Measurements from ENCODE around the gene MRPL40. TPM values are rescaled to one million over a fixed set of nuclear protein-coding genes. Genes with fewer than 3 reads are reported as not detected.

The MRPL40 gene
- total RNA-seq, 1 donor from 2014 or later, result 14.7 TPM

- no peaks in the 10 kb centered on the region for H3K27me3 ChIP-seq
Observed at GRCh38 chr22:19453718-19454117, 21.4 kb downstream of the MRPL40 start.

GRCh38 chr22:19454156-19454555 lies 21.8 kb downstream of the MRPL40 start:
- Histone ChIP-seq H3K36me3 (peaks cover 57 to 72% of the 10 kb centered on the region in 2 donors), H3K9me3 (no peaks in the 10 kb centered on the region), H3K4me1 (no peaks in the 10 kb centered on the region), H3K4me3 (no peak overlapping the region), H3K27me3 (no peaks in the 10 kb centered on the region), H3K27ac (no peak overlapping the region)
- DNase-seq (ENCODE audit: low spot score in 2 of 2), result no peak
- intact Hi-C loops (cut with DNase I), result no loop called here
- TF ChIP-seq CTCF (IDR thresholded peaks at IDR 0.05), result no peak

More at GRCh38 chr22:19453718-19454117, 21.4 kb downstream of the MRPL40 start:
- intact Hi-C loops (cut with DNase I), result no loop called here
- Histone ChIP-seq H3K4me1 (no peaks in the 10 kb centered on the region), H3K4me3 (no peak overlapping the region), H3K27ac (no peak overlapping the region), H3K9me3 (no peaks in the 10 kb centered on the region), H3K36me3 (peaks cover 57 to 72% of the 10 kb centered on the region in 2 donors)
- peak in 1 of 2 donors; percentile 35 for DNase-seq (ENCODE audit: low spot score in 2 of 2)
- no peak for TF ChIP-seq CTCF (IDR thresholded peaks at IDR 0.05)

DNA sequence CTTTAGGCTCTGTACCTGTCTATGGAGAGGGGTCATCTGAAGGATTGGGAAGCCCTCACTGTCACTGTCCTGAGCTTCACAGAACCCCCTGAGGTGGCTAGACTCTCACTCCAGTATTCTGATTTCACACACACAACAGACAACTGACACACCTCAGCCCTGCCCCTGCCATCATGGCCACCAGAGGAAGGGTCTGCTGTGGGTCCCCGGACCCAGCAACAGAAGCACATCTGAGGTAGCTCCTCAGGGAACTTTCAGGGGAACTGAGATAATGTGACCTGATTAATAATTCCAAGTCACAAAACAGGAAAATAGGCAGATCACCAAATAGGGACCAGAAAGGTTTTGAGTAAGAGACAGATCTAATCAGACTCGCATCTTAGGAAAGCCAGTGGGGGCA lies 22.7 kb downstream of the MRPL40 start:
- H3K27me3 ChIP-seq, result no peaks in the 10 kb centered on the region
- H3K4me3 ChIP-seq, result no peak overlapping the region
- H3K9me3 ChIP-seq, result no peaks in the 10 kb centered on the region
- no peak for DNase-seq (ENCODE audit: low spot score in 2 of 2)
- no peaks in the 10 kb centered on the region for H3K4me1 ChIP-seq
- no peak overlapping the region for H3K27ac ChIP-seq
- no peak for TF ChIP-seq CTCF (IDR thresholded peaks at IDR 0.05)
- H3K36me3 ChIP-seq, result peaks cover 57 to 76% of the 10 kb centered on the region in 2 donors
- intact Hi-C loops (cut with DNase I), result no loop called here

DNA sequence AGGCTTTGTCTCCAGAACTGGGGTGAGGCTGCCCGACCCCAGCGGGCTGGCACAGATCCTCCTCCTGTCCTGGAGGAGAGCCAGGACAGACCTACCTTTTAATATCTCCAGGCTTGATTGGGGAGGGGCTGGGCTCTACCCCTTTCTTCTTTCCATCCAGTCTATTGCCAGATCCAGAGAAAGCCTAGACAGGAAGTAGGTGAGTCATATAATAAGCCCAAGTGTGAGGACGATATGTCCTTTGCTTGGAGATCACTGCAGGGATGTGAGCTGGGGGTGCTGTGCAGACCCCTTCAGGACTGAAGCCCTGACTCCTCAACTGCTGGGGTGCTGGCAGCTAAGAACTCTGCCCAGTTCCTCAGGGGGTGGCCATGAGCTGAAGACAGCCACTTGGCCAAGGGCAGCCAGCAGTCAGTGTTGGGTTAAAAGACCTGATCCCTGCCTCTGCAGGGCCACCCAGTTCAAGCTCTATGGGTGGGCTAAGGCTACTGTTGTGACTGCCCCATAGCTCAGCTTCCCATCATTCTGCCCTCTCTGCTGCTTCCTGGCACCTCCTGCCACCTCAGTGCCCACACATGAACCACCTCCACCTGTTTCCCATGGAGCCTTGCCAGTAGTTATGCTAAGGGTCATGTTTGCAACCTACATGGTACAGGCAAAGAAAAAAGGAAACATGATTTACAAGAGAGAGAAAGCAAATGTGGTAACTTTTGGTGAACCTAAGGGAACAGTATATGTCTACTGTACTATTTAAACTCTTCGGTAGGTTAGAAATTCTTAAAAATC lies 23.4 kb downstream of the MRPL40 start:
- Histone ChIP-seq H3K9me3 (no peaks in the 10 kb centered on the region), H3K4me1 (no peaks in the 10 kb centered on the region), H3K27ac (no peak overlapping the region), H3K27me3 (no peaks in the 10 kb centered on the region), H3K36me3 (peaks cover 57 to 77% of the 10 kb centered on the region in 2 donors), H3K4me3 (no peak overlapping the region)
- intact Hi-C loops (cut with DNase I), result no loop called here
- peak in 1 of 2 donors; percentile 50 for DNase-seq (ENCODE audit: low spot score in 2 of 2)
- TF ChIP-seq CTCF (IDR thresholded peaks at IDR 0.05), result no peak

DNA sequence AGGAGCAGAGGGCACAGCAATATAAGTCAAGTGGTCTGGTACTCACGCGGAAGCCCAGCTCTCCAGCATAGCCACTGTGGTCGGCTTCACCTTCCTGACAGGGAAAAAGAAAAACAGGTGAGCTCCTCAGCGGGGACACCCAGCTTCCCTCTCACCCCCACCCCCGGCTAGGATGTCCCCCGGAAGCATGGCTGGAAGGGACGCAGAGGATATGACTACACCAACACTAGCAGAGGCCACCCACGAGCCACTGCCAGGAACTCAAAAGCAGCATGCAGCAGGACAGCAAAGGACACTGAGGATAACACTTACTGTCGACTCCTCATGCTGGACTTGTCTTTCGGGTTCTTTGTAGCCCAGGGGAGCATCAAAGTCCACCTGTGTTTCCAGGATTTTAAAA lies 24.2 kb downstream of the MRPL40 start:
- H3K27ac ChIP-seq, result no peak overlapping the region
- no peak overlapping the region for H3K4me3 ChIP-seq
- H3K27me3 ChIP-seq, result no peaks in the 10 kb centered on the region
- DNase-seq (ENCODE audit: low spot score in 2 of 2), result peak in 1 of 2 donors; percentile 43
- intact Hi-C loops (cut with DNase I), result no loop called here
- H3K9me3 ChIP-seq, result no peaks in the 10 kb centered on the region
- TF ChIP-seq CTCF (IDR thresholded peaks at IDR 0.05), result no peak
- H3K4me1 ChIP-seq, result no peaks in the 10 kb centered on the region
- peaks cover 56 to 81% of the 10 kb centered on the region in 2 donors for H3K36me3 ChIP-seq

All from ascending aorta (tissue), 2 donors.